ENCODE measurements around the gene C1orf21. TPM values are rescaled to one million over a fixed set of nuclear protein-coding genes. Genes with fewer than 3 reads are reported as not detected.
"Not testable (repeated sequence)": the region's sequence is repeated elsewhere in the genome, so short reads cannot be mapped to it uniquely, and the experiment has no call there.

C1orf21 gene
- total RNA-seq = 1 to 10 TPM; 7.7 to 8.8 TPM

- H3K27me3 Mint-ChIP-seq = peaks cover 80% of the 10 kb centered on the region
- H3K4me3 Mint-ChIP-seq = peak within 1 kb of the TSS; percentile 79
- no peaks in the 10 kb centered on the region for H3K9me3 Mint-ChIP-seq
- peaks cover 4% of the 10 kb centered on the region for H3K36me3 Mint-ChIP-seq (ENCODE audit: low read depth)
- POLR2A ChIA-PET = interaction anchor here (0.6 to 1.3 kb wide), 5 partner anchors 11 to 753 kb away, joined by 3 to 4 read pairs (median 3); no protein-coding TSS in a partner anchor
- DNase-seq = peak; percentile 81
- peak within 1 kb of the TSS; percentile 5 for H3K27ac Mint-ChIP-seq
- peaks cover 19% of the 10 kb centered on the region for H3K4me1 Mint-ChIP-seq
- CTCF ChIA-PET = interaction anchor here (0.9 to 1.1 kb wide), 6 partner anchors 140 to 783 kb away, joined by 3 to 5 read pairs (median 4); no protein-coding TSS in a partner anchor
These were observed at the start of gene C1orf21 for GRCh38 chr1:184386312-184387068. C1orf21 (plus strand) TSS chr1:184387029; CDS start chr1:184477510, 90,481 bp downstream.

- DNase-seq; H3K36me3 Mint-ChIP-seq (ENCODE audit: low read depth); H3K4me1 Mint-ChIP-seq; H3K9me3 Mint-ChIP-seq; POLR2A ChIA-PET; H3K27ac Mint-ChIP-seq; H3K4me3 Mint-ChIP-seq; CTCF ChIA-PET; H3K27me3 Mint-ChIP-seq: not testable (repeated sequence)
These were observed 49.0 kb upstream of the C1orf21 start for GRCh38 chr1:184337865-184338264.

- Mint-ChIP-seq H3K27me3 (peaks cover 13% of the 10 kb centered on the region), H3K27ac (no peak overlapping the region), H3K9me3 (no peaks in the 10 kb centered on the region), H3K4me3 (no peak overlapping the region), H3K4me1 (no peaks in the 10 kb centered on the region), H3K36me3 (ENCODE audit: low read depth) (no peaks in the 10 kb centered on the region)
- ChIA-PET CTCF (no interaction called here), POLR2A (no interaction called here)
- DNase-seq = no peak
These were observed 45.8 kb upstream of the C1orf21 start for GRCh38 chr1:184340984-184341383.

GRCh38 chr1:184350573-184350972 lies 36.3 kb upstream of the C1orf21 start:
- H3K4me3 Mint-ChIP-seq = no peak overlapping the region
- H3K4me1 Mint-ChIP-seq = no peaks in the 10 kb centered on the region
- peaks cover 24% of the 10 kb centered on the region for H3K27me3 Mint-ChIP-seq
- CTCF ChIA-PET = no interaction called here
- POLR2A ChIA-PET = no interaction called here
- no peak for DNase-seq
- no peak overlapping the region for H3K27ac Mint-ChIP-seq
- H3K9me3 Mint-ChIP-seq = no peaks in the 10 kb centered on the region
- no peaks in the 10 kb centered on the region for H3K36me3 Mint-ChIP-seq (ENCODE audit: low read depth)

GRCh38 chr1:184351416-184351975 lies 35.3 kb upstream of the C1orf21 start:
- ChIA-PET POLR2A (no interaction called here), CTCF (no interaction called here)

GRCh38 chr1:184352776-184353175 lies 34.1 kb upstream of the C1orf21 start:
- no peaks in the 10 kb centered on the region for H3K9me3 Mint-ChIP-seq
- ChIA-PET CTCF (no interaction called here), POLR2A (no interaction called here)
- H3K27ac Mint-ChIP-seq = no peak overlapping the region
- peaks cover 18% of the 10 kb centered on the region for H3K27me3 Mint-ChIP-seq
- no peaks in the 10 kb centered on the region for H3K36me3 Mint-ChIP-seq (ENCODE audit: low read depth)
- H3K4me3 Mint-ChIP-seq = no peak overlapping the region
- no peaks in the 10 kb centered on the region for H3K4me1 Mint-ChIP-seq
- DNase-seq = no peak

More at GRCh38 chr1:184351416-184351975, 35.3 kb upstream of the C1orf21 start:
- no peak overlapping the region for H3K4me3 Mint-ChIP-seq
- no peaks in the 10 kb centered on the region for H3K9me3 Mint-ChIP-seq
- no peaks in the 10 kb centered on the region for H3K4me1 Mint-ChIP-seq
- peaks cover 22% of the 10 kb centered on the region for H3K27me3 Mint-ChIP-seq
- no peak overlapping the region for H3K27ac Mint-ChIP-seq
- DNase-seq = no peak
- H3K36me3 Mint-ChIP-seq (ENCODE audit: low read depth) = no peaks in the 10 kb centered on the region

- POLR2A ChIA-PET = no interaction called here
- CTCF ChIA-PET = no interaction called here
- Mint-ChIP-seq H3K9me3 (no peaks in the 10 kb centered on the region), H3K4me1 (no peaks in the 10 kb centered on the region), H3K27ac (no peak overlapping the region), H3K36me3 (ENCODE audit: low read depth) (no peaks in the 10 kb centered on the region), H3K4me3 (no peak overlapping the region), H3K27me3 (peaks cover 16% of the 10 kb centered on the region)
- no peak for DNase-seq
These were observed 32.1 kb upstream of the C1orf21 start for GRCh38 chr1:184354719-184355118.

- no peaks in the 10 kb centered on the region for H3K36me3 Mint-ChIP-seq (ENCODE audit: low read depth)
- POLR2A ChIA-PET = no interaction called here
These were observed 29.9 kb upstream of the C1orf21 start for GRCh38 chr1:184356891-184357290.

GRCh38 chr1:184358256-184358655 lies 28.6 kb upstream of the C1orf21 start:
- no peaks in the 10 kb centered on the region for H3K4me1 Mint-ChIP-seq
- no peak overlapping the region for H3K4me3 Mint-ChIP-seq
- no peaks in the 10 kb centered on the region for H3K36me3 Mint-ChIP-seq (ENCODE audit: low read depth)
- no peak overlapping the region for H3K27ac Mint-ChIP-seq
- DNase-seq = no peak
- H3K9me3 Mint-ChIP-seq = no peaks in the 10 kb centered on the region
- H3K27me3 Mint-ChIP-seq = peaks cover 18% of the 10 kb centered on the region
- POLR2A ChIA-PET = no interaction called here
- CTCF ChIA-PET = no interaction called here

More at GRCh38 chr1:184356891-184357290, 29.9 kb upstream of the C1orf21 start:
- DNase-seq = no peak
- CTCF ChIA-PET = no interaction called here
- Mint-ChIP-seq H3K4me3 (no peak overlapping the region), H3K27ac (no peak overlapping the region), H3K27me3 (peaks cover 24% of the 10 kb centered on the region), H3K4me1 (no peaks in the 10 kb centered on the region), H3K9me3 (no peaks in the 10 kb centered on the region)

- no peak for DNase-seq
- Mint-ChIP-seq H3K4me3 (no peak overlapping the region), H3K9me3 (no peaks in the 10 kb centered on the region), H3K36me3 (ENCODE audit: low read depth) (no peaks in the 10 kb centered on the region), H3K27me3 (peaks cover 15% of the 10 kb centered on the region), H3K4me1 (no peaks in the 10 kb centered on the region), H3K27ac (no peak overlapping the region)
- POLR2A ChIA-PET = no interaction called here
- CTCF ChIA-PET = no interaction called here
These were observed 26.9 kb upstream of the C1orf21 start for GRCh38 chr1:184359909-184360308.

- no peak overlapping the region for H3K4me3 Mint-ChIP-seq
- POLR2A ChIA-PET = no interaction called here
- H3K9me3 Mint-ChIP-seq = no peaks in the 10 kb centered on the region
- no peaks in the 10 kb centered on the region for H3K4me1 Mint-ChIP-seq
- H3K27ac Mint-ChIP-seq = no peak overlapping the region
- no peak for DNase-seq
- CTCF ChIA-PET = no interaction called here
- H3K36me3 Mint-ChIP-seq (ENCODE audit: low read depth) = no peaks in the 10 kb centered on the region
- H3K27me3 Mint-ChIP-seq = peaks cover 9% of the 10 kb centered on the region
These were observed 24.0 kb upstream of the C1orf21 start for GRCh38 chr1:184362876-184363275.

- Mint-ChIP-seq H3K27ac (no peak overlapping the region), H3K36me3 (ENCODE audit: low read depth) (no peaks in the 10 kb centered on the region), H3K27me3 (peaks cover 14% of the 10 kb centered on the region), H3K4me1 (no peaks in the 10 kb centered on the region), H3K9me3 (no peaks in the 10 kb centered on the region), H3K4me3 (no peak overlapping the region)
- CTCF ChIA-PET = no interaction called here
- DNase-seq = no peak
- POLR2A ChIA-PET = no interaction called here
These were observed 21.1 kb upstream of the C1orf21 start for GRCh38 chr1:184365699-184366098.

GRCh38 chr1:184366997-184367396 lies 19.8 kb upstream of the C1orf21 start:
- H3K4me3 Mint-ChIP-seq = no peak overlapping the region
- POLR2A ChIA-PET = no interaction called here
- CTCF ChIA-PET = interaction anchor here (0.6 kb wide), 1 partner anchor 220 kb away, joined by 3 read pairs; no protein-coding TSS in a partner anchor

More at GRCh38 chr1:184366997-184367396, 19.8 kb upstream of the C1orf21 start:
- H3K36me3 Mint-ChIP-seq (ENCODE audit: low read depth) = no peaks in the 10 kb centered on the region
- no peak for DNase-seq
- H3K9me3 Mint-ChIP-seq = no peaks in the 10 kb centered on the region
- H3K27ac Mint-ChIP-seq = no peak overlapping the region
- peaks cover 16% of the 10 kb centered on the region for H3K27me3 Mint-ChIP-seq
- no peaks in the 10 kb centered on the region for H3K4me1 Mint-ChIP-seq

Measured in activated CD4-positive, alpha-beta memory T cell treated with anti-CD3 and anti-CD28 coated beads, Interleukin-2, amount 10 ng/mL, durations not matched to agents 7 days and 5 days (primary cell).